K562 treated with DMSO at 1 percent for 12 hours (cell line): ENCODE data around the gene TAGLN2. TPM values are rescaled to one million over a fixed set of nuclear protein-coding genes. Genes with fewer than 3 reads are reported as not detected.

Experiments used
- total RNA-seq: library from RNA; unstranded; fragments of 300-600 nt; gene quantifications from 2 replicates; pipeline ENCODE4 v1.2.3, GENCODE V29; 2022; ENCODE audit not compliant: insufficient read depth

Gene TAGLN2
- total RNA-seq, result 369 and 386 TPM in 2 replicates

DNA sequence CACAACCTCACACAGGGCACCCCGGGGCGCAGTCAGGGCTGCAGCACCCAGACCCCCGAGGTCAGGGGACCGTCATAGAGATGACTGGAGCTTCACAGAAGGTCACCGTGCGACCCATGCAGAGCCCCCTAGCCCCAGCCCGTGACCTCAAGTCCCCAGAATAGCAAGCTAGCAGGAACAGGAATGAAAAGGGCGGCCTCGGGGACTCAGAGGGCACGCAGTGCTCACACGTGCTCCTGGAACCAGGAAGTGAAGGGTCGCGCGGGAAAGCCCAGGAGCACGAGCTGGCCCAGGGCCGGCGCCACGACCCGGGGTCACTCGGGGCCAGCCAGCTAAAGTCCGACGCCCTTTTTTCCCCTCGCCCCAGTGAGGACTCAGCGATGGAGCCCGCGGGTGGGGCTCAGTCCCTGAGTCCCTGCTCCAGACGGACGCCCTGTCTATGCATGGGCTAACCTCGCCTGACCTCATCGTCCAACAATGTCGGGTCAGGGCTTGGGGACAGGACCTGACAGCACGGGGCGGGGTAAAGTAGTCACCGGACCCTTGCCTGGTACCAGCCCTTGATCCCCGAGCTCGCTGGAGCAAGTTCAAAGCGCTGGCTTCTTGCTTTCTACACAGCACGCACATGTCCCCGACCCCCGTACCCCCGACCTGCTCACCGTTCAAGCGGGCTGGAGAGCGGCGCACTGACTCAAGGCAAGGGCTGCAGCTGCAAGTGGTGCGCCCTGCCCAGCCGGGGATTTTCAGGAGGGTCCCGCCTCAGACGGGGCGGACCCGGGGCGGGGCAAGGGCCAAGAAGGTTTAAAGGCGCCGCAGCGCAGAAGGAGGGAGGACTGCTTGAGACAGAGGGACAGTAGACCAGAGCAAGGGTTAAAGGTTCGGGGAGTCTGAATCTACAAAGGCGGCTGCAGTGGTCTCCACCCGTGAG lies at the start of gene TAGLN2:
Gene TAGLN2, minus strand, starts transcription at position 717 of the 928 bp plus-strand sequence. CDS start 4,998 bp downstream, outside the sequence.

DNA sequence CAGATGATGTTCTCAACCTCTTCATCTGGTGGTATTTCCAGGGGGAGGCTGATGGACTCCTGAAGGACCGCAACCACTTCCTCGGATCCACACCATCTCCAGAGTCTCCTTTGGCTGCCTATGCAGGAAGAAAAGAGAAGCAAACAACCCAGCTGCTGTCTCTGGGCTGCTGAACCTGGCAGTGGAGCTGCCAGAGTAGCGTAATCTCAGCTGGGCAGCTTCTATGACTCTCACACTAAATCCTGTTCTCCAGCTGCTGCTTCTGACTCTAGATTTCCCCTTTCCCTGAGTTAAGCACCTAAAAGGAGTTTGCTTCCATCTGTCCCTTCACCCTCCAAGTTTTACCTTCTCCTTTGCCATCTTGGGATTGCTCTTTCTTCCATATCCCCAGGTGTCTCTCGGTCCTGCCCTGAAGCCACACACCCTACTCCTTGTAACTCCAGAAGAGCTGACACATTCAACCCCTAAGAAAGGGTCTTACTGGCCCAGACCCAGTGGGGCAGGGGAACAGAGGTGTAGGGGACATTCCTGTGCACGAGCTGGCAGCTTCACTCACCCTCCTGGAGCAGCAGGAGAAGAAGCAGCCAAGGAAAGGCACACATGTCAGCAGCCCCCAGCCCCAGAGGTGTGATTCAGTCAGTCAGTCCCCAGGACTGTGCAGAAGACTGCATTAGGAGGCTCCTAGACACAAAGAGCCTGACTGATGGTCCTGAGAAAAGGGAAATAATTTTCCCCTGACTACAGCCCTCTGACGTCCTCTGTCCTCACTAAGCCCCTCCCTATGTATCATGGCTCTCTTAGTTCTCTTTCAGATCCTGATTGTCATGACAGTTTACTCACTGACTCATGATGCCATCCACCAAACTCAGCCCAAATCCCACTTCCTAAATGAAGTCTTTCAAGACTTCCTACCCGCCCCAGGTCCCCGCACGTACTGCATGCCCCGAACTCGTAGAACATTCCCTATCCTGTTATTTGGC lies 28.5 kb upstream of the TAGLN2 start, which contains the start of gene SLAMF9:
Gene SLAMF9, minus strand, starts transcription at position 702 of the 980 bp plus-strand sequence. Its CDS starts 100 bp downstream, at position 602.

DNA sequence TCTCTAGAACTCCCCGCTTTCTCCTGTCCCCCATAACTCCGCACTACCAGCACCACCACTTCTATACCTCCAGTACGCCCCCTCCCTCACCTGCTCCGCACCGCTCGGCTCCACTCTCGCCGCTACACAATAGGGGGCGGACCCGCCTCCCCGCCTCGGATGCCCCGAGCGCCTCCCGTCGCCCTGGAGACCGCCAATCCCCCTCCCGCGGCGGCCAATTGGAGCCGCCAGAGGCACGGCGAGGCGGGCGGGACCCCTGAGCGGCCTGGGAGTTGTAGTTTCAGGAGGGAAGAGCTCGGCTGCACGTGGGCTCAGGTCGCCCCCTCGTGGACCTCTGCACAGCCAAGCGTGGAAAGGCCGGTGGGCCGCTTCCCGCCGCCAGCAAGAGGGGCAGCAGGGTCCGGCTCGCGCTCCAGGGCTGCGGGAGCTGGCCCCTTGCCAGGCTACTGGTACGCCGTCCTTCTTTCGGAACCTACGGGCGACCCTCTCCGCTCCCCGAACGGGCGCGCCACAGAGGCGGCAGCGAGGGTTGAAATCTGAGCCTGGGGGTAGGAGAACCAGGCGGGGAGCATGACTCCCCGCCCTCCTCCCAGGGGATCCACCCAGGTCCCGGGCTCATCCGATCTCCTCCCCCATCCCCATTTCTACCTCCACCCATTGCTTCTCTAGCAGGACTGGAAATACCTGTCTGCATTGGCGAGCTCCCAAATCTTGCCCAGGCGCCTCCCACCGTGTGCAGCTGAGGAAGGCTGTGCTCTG lies 20.4 kb upstream of the TAGLN2 start, which contains the start of gene IGSF9:
Gene IGSF9, minus strand, starts transcription at position 131 of the 759 bp plus-strand sequence. CDS start 2,159 bp downstream, outside the sequence.

DNA sequence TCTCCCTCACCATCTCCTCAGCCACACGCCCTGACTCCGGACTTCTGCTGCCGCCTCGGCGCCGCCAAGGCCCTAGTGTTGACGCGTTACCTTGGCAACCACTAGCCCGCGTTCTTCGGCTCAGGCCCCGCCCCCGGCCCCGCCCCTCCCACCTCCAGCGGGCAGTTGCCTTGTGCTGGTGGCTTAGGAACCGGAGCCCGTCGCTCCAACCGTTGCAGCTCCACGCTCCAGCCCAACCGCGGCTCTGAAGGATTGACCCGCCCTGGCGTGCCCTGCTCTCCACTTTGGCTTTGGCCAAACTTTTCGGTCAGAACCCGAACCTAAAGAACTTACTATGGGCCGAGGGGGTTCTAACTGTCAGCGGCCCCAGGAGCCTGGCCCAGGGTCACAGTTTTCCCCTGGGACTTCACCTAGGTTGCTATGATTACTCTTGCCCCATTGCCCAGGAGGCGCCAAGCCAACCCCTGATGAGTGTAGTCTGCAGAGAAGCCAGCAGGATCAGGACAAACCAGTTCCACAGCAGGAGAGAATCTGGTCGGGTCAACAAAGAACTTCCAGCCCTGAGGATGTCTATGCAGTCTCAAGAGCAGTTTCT lies 25.1 kb downstream of the TAGLN2 start, which contains the start of gene CFAP45:
Gene CFAP45, minus strand, starts transcription at position 80 of the 595 bp plus-strand sequence. Its CDS starts 67 bp downstream, at position 13.

Other genes with a start within 250 kb of the TAGLN2 start
- gene CRP, start 210.9 kb downstream of the TAGLN2 start, total RNA-seq, result not detected in 2 replicates
- gene DUSP23, start 144.5 kb downstream of the TAGLN2 start, total RNA-seq, result 43.1 and 84.7 TPM in 2 replicates
- not detected in 2 replicates for gene FCRL6, start 123.1 kb downstream of the TAGLN2 start, total RNA-seq
- gene SLAMF8, start 98.6 kb downstream of the TAGLN2 start, total RNA-seq, result not detected in 2 replicates
- not detected in 2 replicates for gene VSIG8, start 62.9 kb downstream of the TAGLN2 start, total RNA-seq
- gene CFAP45, start 25.3 kb downstream of the TAGLN2 start, total RNA-seq, result 0.77 TPM in 1 of 2 replicates, not detected in the other
- not detected in 2 replicates for gene IGSF9, start 20.1 kb upstream of the TAGLN2 start, total RNA-seq
- gene SLAMF9, start 28.7 kb upstream of the TAGLN2 start, total RNA-seq, result not detected in 2 replicates
- 1.6 and 3.5 TPM in 2 replicates for gene PIGM, start 106.5 kb upstream of the TAGLN2 start, total RNA-seq
- not detected in 2 replicates for gene KCNJ10, start 144.7 kb upstream of the TAGLN2 start, total RNA-seq
- gene KCNJ9, start 156.0 kb upstream of the TAGLN2 start, total RNA-seq, result not detected in 2 replicates
- 20.7 and 21.0 TPM in 2 replicates for gene IGSF8, start 173.1 kb upstream of the TAGLN2 start, total RNA-seq
- gene ATP1A2, start 190.3 kb upstream of the TAGLN2 start, total RNA-seq, result not detected in 2 replicates
- not detected in 2 replicates for gene ATP1A4, start 226.1 kb upstream of the TAGLN2 start, total RNA-seq